IPS-20b (cell line): Measurements from ENCODE around the gene ATG10.
"Not testable (repeated sequence)": the region's sequence is repeated elsewhere in the genome, so short reads cannot be mapped to it uniquely, and the experiment has no call there.

Experiments
- H3K27ac ChIP-seq: one replicate; pipeline ENCODE4 v1.5.1; 2013; ENCODE audit warnings: low read length
- H3K27me3 ChIP-seq: 2 replicates; pipeline ENCODE4 v1.6.1; 2013; ENCODE audit warnings: mild to moderate bottlenecking, low read length, inconsistent platforms; ENCODE audit not compliant: insufficient read depth
- H3K36me3 ChIP-seq: 2 replicates; pipeline ENCODE4 v1.6.1; 2013; ENCODE audit warnings: low read depth, mild to moderate bottlenecking, inconsistent platforms, low read length, moderate library complexity; ENCODE audit not compliant: insufficient read depth
- H3K4me1 ChIP-seq: 2 replicates; pipeline ENCODE4 v1.6.1; 2013; ENCODE audit warnings: mild to moderate bottlenecking, control low read depth, inconsistent platforms, low read length, moderate library complexity; ENCODE audit not compliant: insufficient read depth
- H3K4me3 ChIP-seq: 2 replicates; pipeline ENCODE4 v1.5.1; 2013; ENCODE audit warnings: mild to moderate bottlenecking, low read length, inconsistent platforms
- H3K9ac ChIP-seq: 2 replicates; pipeline ENCODE4 v1.6.1; 2013; ENCODE audit warnings: low read depth, mild to moderate bottlenecking, inconsistent platforms, low read length, moderate library complexity
- H3K9me3 ChIP-seq: 2 replicates; pipeline ENCODE4 v1.6.1; 2013; ENCODE audit warnings: mild to moderate bottlenecking, low read depth, low read length, inconsistent platforms; ENCODE audit not compliant: insufficient read depth

ATG10 gene

DNA sequence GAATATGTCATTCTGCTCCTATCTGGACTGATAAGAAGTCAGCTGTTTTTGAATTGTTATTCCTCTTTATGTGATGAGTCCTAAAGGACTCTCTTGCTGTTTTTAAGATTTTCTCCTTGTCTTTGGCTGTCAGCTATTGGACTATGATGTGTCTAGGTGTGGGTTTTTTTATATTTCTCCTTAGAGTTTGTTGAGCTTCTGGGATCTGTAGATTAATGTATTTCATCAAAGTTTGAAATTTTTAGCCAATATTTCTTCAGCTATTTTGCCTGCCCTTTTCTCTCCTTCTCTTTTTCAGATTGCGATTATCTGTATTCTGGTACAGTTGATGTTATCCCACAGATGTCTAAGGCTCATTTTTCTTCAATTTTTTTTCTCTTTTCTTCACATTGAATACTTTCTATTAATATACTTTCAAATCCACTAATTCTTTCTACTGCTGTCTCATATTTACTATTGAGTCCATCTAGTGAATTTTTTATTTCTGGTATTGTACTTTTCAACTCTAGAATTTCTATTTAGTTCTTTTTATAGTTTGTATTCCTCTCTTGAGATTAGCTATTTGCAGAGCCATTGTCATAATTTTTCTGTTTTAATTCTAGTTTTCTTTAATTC lies 275.2 kb downstream of the ATG10 start:
- H3K36me3 ChIP-seq, result no peaks in the 10 kb centered on the region
- H3K9ac ChIP-seq, result no peak overlapping the region
- H3K27ac ChIP-seq, result no peak overlapping the region
- no peak overlapping the region for H3K4me3 ChIP-seq
- H3K9me3 ChIP-seq, result no peaks in the 10 kb centered on the region
- no peaks in the 10 kb centered on the region for H3K4me1 ChIP-seq
- H3K27me3 ChIP-seq, result no peaks in the 10 kb centered on the region

DNA sequence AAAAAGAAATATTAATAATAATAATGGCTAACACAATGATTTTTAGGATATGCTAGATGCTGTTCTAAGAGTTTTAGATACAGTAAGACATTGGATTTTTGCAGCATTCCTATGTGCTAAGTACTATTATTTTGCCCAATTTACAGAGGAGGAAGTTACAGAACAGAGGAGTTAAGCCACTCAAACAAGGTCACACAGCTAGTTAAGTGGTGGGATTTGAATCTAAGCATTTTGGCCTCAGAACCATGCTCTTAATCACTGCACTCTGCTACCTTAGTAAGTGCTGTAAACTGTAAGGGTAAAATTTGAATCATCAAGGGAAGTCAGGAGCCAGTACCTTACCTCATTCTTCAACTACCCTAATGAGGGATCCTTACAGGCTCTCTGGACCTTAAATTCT lies 280.9 kb downstream of the ATG10 start:
- H3K27ac ChIP-seq, result no peak overlapping the region
- no peaks in the 10 kb centered on the region for H3K9me3 ChIP-seq
- no peak overlapping the region for H3K4me3 ChIP-seq
- no peaks in the 10 kb centered on the region for H3K36me3 ChIP-seq
- H3K9ac ChIP-seq, result no peak overlapping the region
- no peaks in the 10 kb centered on the region for H3K27me3 ChIP-seq
- H3K4me1 ChIP-seq, result peaks cover 15% of the 10 kb centered on the region

DNA sequence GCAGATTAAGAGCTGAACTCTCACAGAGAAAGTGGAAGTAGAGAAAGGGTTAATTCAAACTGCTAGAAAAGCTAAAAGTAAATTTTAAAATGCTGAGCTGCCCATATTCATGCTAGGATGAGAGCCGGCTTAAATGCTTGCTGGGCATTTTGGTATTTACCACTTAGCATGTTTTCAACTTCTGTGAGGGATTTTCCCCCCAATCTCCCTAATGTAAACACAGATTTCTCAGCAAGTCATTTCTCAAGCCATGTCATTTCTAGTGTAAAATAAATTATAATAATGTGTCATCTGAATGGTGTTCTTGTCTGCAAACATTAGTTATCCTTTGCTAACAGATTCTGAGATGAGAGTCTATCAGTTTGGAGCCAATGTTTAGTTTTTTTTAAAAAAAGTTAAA lies 284.0 kb downstream of the ATG10 start:
- Histone ChIP-seq H3K4me1 (peaks cover 19% of the 10 kb centered on the region), H3K9me3 (no peaks in the 10 kb centered on the region), H3K9ac (no peak overlapping the region), H3K27me3 (no peaks in the 10 kb centered on the region), H3K27ac (no peak overlapping the region), H3K36me3 (no peaks in the 10 kb centered on the region), H3K4me3 (no peak overlapping the region)

DNA sequence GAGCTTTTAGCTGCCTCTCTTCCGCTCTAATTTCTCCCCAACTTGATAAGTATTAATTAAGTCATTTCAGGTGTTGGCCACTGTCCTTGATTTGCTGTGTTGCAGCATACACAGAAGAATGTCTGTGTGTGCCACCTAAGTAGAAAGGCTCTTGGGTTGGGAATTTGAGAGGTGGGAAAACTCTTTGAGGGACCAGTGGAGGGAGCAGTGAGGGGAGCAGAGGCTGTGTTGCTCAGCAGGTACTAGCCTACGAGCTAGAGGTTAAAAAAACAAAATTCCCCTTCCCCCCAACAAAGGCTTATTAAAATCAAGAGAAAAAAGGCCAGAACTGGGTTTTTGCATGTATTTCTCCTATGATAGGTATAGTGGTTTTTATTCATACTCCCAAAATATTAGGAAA lies 285.4 kb downstream of the ATG10 start:
- Histone ChIP-seq H3K4me1 (peaks cover 19% of the 10 kb centered on the region), H3K27ac (no peak overlapping the region)

DNA sequence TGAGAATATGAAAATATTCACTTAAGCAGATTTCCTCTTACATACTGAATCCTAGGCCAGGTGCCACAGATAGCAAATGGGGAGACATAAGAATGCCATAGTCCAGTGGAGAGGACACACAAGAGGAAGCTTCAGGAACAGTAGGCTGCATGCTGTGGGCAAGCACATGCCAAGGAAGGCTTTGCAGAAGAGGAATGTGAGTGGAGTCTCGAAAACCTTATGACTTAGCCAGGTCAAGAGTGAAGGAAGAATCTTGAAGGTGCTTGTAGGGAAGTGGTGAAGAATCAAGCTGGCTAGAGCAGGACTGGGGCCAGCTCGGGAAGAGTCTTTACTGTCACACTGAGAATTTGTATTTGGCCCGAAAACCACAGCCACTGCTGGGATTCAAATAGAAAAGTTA lies 285.9 kb downstream of the ATG10 start:
- H3K4me3 ChIP-seq, result no peak overlapping the region
- H3K27me3 ChIP-seq, result no peaks in the 10 kb centered on the region
- H3K36me3 ChIP-seq, result no peaks in the 10 kb centered on the region
- H3K9ac ChIP-seq, result peak overlapping the region; percentile 52
- H3K27ac ChIP-seq, result no peak overlapping the region
- peaks cover 19% of the 10 kb centered on the region for H3K4me1 ChIP-seq
- no peaks in the 10 kb centered on the region for H3K9me3 ChIP-seq

More for the DNA sequence above, 285.4 kb downstream of the ATG10 start:
- Histone ChIP-seq H3K27me3 (no peaks in the 10 kb centered on the region), H3K9ac (no peak overlapping the region), H3K9me3 (no peaks in the 10 kb centered on the region), H3K36me3 (no peaks in the 10 kb centered on the region), H3K4me3 (no peak overlapping the region)

DNA sequence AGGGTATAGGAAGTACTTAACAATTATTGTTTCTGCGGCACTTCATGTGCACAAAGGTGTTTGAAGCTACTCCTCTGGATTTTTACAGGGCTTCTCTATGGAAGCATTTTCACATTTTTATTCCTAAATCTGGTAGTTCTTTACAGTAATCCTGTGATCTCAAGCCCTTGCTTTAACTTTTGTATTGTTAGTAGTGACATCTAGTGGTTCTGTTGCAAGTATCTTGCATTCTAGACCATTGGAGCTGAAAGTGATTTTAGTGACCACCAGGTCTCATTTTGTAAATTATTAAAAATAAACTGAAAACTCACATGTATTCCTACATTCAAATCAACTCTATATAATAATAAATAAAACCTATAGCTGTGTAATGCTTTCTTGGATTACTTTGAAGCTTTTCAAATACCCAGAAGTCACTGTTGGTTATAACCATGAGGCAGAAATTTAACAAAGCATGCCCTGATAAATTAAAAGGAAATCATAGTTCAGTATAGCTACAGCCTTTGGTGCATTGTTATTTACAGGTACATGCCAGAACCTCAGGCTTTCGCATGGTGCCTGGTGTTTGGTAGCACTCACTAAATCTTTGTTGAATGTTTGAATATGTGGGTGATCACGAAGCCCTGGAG lies 287.5 kb downstream of the ATG10 start:
- Histone ChIP-seq H3K27ac (no peak overlapping the region), H3K9ac (no peak overlapping the region), H3K27me3 (no peaks in the 10 kb centered on the region), H3K9me3 (no peaks in the 10 kb centered on the region), H3K36me3 (no peaks in the 10 kb centered on the region), H3K4me1 (peaks cover 14% of the 10 kb centered on the region), H3K4me3 (no peak overlapping the region)

DNA sequence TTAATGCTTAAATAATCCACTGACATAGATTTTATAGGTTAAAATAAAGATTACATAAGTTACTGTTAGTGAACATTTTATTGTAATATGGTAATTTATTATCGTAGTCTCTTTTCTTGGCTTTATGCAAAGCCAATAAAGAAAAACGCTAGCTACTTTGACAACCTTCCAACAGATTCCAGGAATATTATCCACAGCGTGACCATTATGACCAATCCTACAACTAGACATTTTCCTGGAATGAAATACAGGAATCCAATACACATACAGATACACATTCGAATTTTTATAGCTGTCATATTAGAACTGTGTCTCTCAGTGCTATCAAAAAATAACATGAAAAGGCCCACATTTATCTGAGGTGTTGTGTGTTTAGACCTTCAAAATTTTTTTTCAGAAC lies 293.2 kb downstream of the ATG10 start:
- H3K9me3 ChIP-seq, result peaks cover 13% of the 10 kb centered on the region; the same call in 1 of the 2 replicates
- H3K9ac ChIP-seq, result no peak overlapping the region
- no peak overlapping the region for H3K4me3 ChIP-seq
- H3K27ac ChIP-seq, result no peak overlapping the region
- no peaks in the 10 kb centered on the region for H3K4me1 ChIP-seq
- peaks cover 14% of the 10 kb centered on the region; the same call in 1 of the 2 replicates for H3K36me3 ChIP-seq
- no peaks in the 10 kb centered on the region for H3K27me3 ChIP-seq

DNA sequence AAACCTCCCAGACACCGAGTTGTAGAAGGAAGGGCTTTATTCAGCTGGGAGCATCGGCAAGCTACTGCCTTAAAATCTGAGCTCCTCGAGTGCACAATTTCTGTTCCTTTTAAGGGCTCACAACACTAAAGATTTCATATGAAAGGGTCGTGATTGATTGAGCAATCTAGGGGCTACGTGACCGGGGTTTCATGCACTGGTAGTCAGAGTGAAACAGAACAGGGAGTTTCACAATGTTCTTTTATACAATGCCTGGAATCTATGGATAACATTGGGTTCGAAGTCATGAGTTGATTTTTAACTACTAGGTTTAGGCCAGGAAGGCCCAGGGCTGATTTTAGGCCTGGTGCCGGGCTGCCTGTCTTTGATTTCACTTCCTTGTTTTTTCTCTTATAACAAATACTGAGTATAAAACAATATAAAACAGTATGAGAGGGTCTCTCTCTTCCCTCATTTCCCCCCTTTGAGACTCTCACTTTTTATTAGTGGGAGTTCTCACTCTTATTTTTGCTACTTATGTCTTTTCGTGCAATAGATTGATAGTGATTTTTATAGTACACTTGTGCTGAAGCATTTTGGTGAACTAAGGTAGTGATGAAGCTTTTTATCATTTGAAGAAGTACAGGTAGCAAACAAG lies 295.6 kb downstream of the ATG10 start:
- not testable (repeated sequence) for H3K9ac ChIP-seq, H3K4me3 ChIP-seq, H3K27me3 ChIP-seq, H3K27ac ChIP-seq, H3K4me1 ChIP-seq
- H3K9me3 ChIP-seq, result peaks cover 13% of the 10 kb centered on the region; the same call in 1 of the 2 replicates
- peaks cover 14% of the 10 kb centered on the region; the same call in 1 of the 2 replicates for H3K36me3 ChIP-seq

DNA sequence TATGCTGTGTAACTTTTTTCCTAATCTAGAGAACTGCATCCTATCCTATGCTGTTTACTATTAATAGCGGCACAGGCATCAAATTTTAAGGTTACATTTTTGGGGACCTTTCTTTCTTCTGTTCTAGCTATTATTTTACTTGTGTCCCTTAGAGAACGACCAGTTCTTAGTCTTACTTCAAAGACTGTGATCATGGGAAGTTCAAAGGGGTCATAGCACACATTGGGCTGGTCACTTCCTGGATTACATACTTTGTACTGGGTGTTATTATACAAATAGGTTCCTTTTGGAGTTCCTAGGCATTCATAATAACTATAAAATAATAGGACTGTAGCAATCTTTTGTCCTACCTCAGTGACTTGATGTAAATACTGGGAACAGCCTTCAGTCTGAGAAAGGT lies 297.5 kb downstream of the ATG10 start:
- Histone ChIP-seq H3K36me3 (peaks cover 20% of the 10 kb centered on the region; the same call in 1 of the 2 replicates), H3K9me3 (peaks cover 13% of the 10 kb centered on the region; the same call in 1 of the 2 replicates)
- not testable (repeated sequence) for H3K27me3 ChIP-seq, H3K4me3 ChIP-seq, H3K27ac ChIP-seq, H3K4me1 ChIP-seq, H3K9ac ChIP-seq

DNA sequence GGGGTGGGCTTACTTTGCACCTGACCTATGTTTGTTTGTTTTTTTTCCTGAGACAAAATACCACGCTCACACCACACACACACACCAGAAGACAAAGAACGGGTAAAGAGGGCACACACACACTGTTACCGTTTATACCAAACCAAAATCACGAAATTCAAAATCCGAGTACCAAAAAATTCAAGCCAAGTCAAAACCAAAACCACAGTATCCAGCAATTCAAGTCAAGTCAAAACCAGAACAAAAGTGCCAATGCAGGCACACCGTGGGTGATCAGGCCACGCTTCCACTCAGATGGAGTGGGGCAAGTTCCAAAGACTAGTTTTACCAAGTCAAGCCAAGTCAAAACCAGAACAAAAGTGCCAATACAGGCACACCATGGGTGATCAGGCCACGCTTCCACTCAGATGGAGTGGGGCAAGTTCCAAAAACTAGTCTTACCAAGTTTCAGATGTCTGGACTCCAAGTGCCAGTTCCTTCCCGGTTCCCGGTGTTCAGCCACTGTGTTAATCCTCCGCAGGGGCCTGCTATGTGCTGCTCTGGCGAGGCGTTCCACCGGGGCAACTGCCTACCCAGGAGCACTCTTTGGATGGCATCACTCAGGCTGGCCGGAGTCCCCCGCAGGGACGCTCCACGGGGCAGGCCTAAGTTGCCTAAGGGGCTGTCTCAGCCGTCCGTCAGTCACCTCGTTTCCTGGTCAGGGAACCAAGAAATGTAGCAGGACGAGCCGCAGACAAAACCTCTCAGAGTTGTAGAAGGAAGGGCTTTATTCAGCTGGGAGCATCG lies 300.9 kb downstream of the ATG10 start:
- H3K9me3 ChIP-seq, H3K9ac ChIP-seq, H3K27me3 ChIP-seq, H3K4me3 ChIP-seq, H3K27ac ChIP-seq: not testable (repeated sequence)
- Histone ChIP-seq H3K4me1 (peaks cover 12% of the 10 kb centered on the region; the same call in 1 of the 2 replicates), H3K36me3 (peaks cover 52% of the 10 kb centered on the region)

DNA sequence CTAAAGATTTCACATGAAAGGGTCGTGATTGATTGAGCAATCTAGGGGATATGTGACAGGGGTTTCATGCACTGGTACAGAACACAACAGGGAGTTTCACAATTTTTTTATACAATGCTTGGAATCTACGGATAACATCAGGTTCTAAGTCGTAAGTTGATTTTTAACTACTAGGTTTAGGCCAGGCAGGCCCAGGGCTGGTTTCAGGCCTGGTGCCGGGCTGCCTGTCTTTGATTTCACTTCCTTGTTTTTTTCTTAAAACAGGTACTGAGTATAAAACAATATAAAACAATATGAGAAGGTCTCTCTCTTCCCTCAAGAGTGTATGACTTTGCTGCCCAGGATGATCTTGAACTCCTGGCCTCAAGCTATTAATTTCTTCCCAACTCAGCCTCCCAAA lies 301.6 kb downstream of the ATG10 start:
- not testable (repeated sequence) for H3K27me3 ChIP-seq, H3K9ac ChIP-seq, H3K4me3 ChIP-seq, H3K9me3 ChIP-seq, H3K27ac ChIP-seq
- Histone ChIP-seq H3K36me3 (peaks cover 47% of the 10 kb centered on the region), H3K4me1 (peaks cover 12% of the 10 kb centered on the region; the same call in 1 of the 2 replicates)
